OCI-LY1 (cell line): ENCODE data around the gene DPF3.

Experiments used
- H2AFZ ChIP-seq: fragments of 200-600 bp; sonication (generic), shearing (Covaris generic); 2 replicates; pipeline ENCODE4 v1.6.0; 2014; ENCODE audit warnings: antibody characterized with exemption, mild to moderate bottlenecking, low read length
- H3F3A ChIP-seq: fragments of 200-600 bp; sonication (generic), shearing (Covaris generic); 2 replicates; pipeline ENCODE4 v1.6.0; 2014; ENCODE audit warnings: mild to moderate bottlenecking, antibody characterized with exemption, low read length, moderate library complexity; ENCODE audit not compliant: insufficient read depth
- H3K27ac ChIP-seq: fragments of 200-600 bp; sonication (generic); 2 replicates; pipeline ENCODE4 v1.5.1; 2014; ENCODE audit warnings: low read length, mixed run types, mild to moderate bottlenecking, low read depth; ENCODE audit not compliant: poor library complexity, severe bottlenecking
- H3K27me3 ChIP-seq: fragments of 200-600 bp; sonication (generic); 2 replicates; pipeline ENCODE4 v1.6.0; 2014; ENCODE audit warnings: antibody characterized with exemption, mild to moderate bottlenecking, low read length, moderate library complexity; ENCODE audit not compliant: insufficient read depth
- H3K36me3 ChIP-seq: fragments of 200-600 bp; sonication (generic); 2 replicates; pipeline ENCODE4 v1.6.1; 2014; ENCODE audit warnings: mild to moderate bottlenecking, antibody characterized with exemption, low read length, moderate library complexity, mixed read lengths; ENCODE audit not compliant: insufficient read depth
- H3K4me1 ChIP-seq: fragments of 200-600 bp; sonication (generic); 2 replicates; pipeline ENCODE4 v1.5.1; 2014; ENCODE audit warnings: mild to moderate bottlenecking, low read length, moderate library complexity; ENCODE audit not compliant: insufficient read depth, severe bottlenecking
- H3K4me2 ChIP-seq: fragments of 200-600 bp; sonication (generic), shearing (Covaris generic); 2 replicates; pipeline ENCODE4 v1.6.1; 2014; ENCODE audit warnings: low read length
- H3K4me3 ChIP-seq: fragments of 200-600 bp; sonication (generic); 2 replicates; pipeline ENCODE4 v1.5.1; 2014; ENCODE audit warnings: low read length, low read depth, mild to moderate bottlenecking, mixed read lengths; ENCODE audit not compliant: poor library complexity, severe bottlenecking
- H3K79me2 ChIP-seq: fragments of 200-600 bp; shearing (Covaris generic); 2 replicates; pipeline ENCODE4 v1.6.1; 2016; ENCODE audit warnings: mixed run types, low read length, mixed read lengths; ENCODE audit not compliant: insufficient read depth
- H3K9ac ChIP-seq: fragments of 200-600 bp; sonication (generic), shearing (Covaris generic); 2 replicates; pipeline ENCODE4 v1.6.1; 2014; ENCODE audit warnings: mild to moderate bottlenecking, low read length, mixed read lengths
- H3K9me2 ChIP-seq: fragments of 200-600 bp; sonication (generic), shearing (Covaris generic); 2 replicates; pipeline ENCODE4 v1.6.1; 2014; ENCODE audit warnings: low read depth, mild to moderate bottlenecking, low read length, mixed read lengths
- H3K9me3 ChIP-seq: fragments of 200-600 bp; shearing (Covaris generic); 2 replicates; pipeline ENCODE4 v1.6.1; 2014; ENCODE audit warnings: low read length, mixed read lengths
- H4K20me1 ChIP-seq: fragments of 200-600 bp; sonication (generic), shearing (Covaris generic); 2 replicates; pipeline ENCODE4 v1.6.0; 2016; ENCODE audit warnings: mild to moderate bottlenecking, low read length; ENCODE audit not compliant: insufficient read depth
- CTCF ChIP-seq: fragments of 200-600 bp; sonication (generic), shearing (Covaris generic); IDR thresholded peaks from 2 replicates; pipeline ENCODE4 v1.5.1; 2017; ENCODE audit warnings: mild to moderate bottlenecking, antibody characterized with exemption, low read length, moderate library complexity, mixed read lengths
- EZH2 ChIP-seq: fragments of 200-600 bp; sonication (generic), shearing (Covaris generic); IDR thresholded peaks from 2 replicates; pipeline ENCODE4 v1.8.0; 2017; ENCODE audit warnings: borderline replicate concordance, mixed run types, mild to moderate bottlenecking, antibody characterized with exemption, low read length, moderate library complexity, mixed read lengths

DPF3 gene

GRCh38 chr14:72711936-72712335, 182.0 kb downstream of the DPF3 start:
- Histone ChIP-seq H3K79me2 (no peaks in the 10 kb centered on the region), H3K27me3 (no peaks in the 10 kb centered on the region), H3K9me2 (no peaks in the 10 kb centered on the region), H3K9ac (no peak overlapping the region), H3F3A (no peaks in the 10 kb centered on the region), H3K9me3 (no peaks in the 10 kb centered on the region), H3K27ac (no peak overlapping the region), H3K36me3 (no peaks in the 10 kb centered on the region), H3K4me1 (no peaks in the 10 kb centered on the region), H3K4me2 (no peak overlapping the region), H3K4me3 (no peak overlapping the region), H4K20me1 (no peaks in the 10 kb centered on the region), H2AFZ (no peak overlapping the region)
- TF ChIP-seq CTCF (no peak), EZH2 (no peak)

- H2AFZ ChIP-seq: no peak overlapping the region
- no peaks in the 10 kb centered on the region for H3K79me2 ChIP-seq
- TF ChIP-seq EZH2: no peak
- no peak for TF ChIP-seq CTCF
- H3F3A ChIP-seq: no peaks in the 10 kb centered on the region
- no peak overlapping the region for H3K27ac ChIP-seq
- H3K36me3 ChIP-seq: no peaks in the 10 kb centered on the region
- no peaks in the 10 kb centered on the region for H3K4me1 ChIP-seq
- H3K4me2 ChIP-seq: no peak overlapping the region
- no peaks in the 10 kb centered on the region for H3K27me3 ChIP-seq
- H3K9me2 ChIP-seq: no peaks in the 10 kb centered on the region
- H4K20me1 ChIP-seq: no peaks in the 10 kb centered on the region
- no peak overlapping the region for H3K9ac ChIP-seq
- H3K4me3 ChIP-seq: no peak overlapping the region
- H3K9me3 ChIP-seq: no peaks in the 10 kb centered on the region
These were observed 183.8 kb downstream of the DPF3 start for GRCh38 chr14:72709916-72710611.

GRCh38 chr14:72708708-72709475, 185.0 kb downstream of the DPF3 start:
- no peaks in the 10 kb centered on the region for H3K9me3 ChIP-seq
- no peak for TF ChIP-seq CTCF
- no peak for TF ChIP-seq EZH2
- no peaks in the 10 kb centered on the region for H3K36me3 ChIP-seq
- no peaks in the 10 kb centered on the region for H3K4me1 ChIP-seq
- no peak overlapping the region for H3K4me3 ChIP-seq
- no peak overlapping the region for H2AFZ ChIP-seq
- H3K79me2 ChIP-seq: no peaks in the 10 kb centered on the region
- H3F3A ChIP-seq: no peaks in the 10 kb centered on the region
- no peak overlapping the region for H3K9ac ChIP-seq
- H3K27ac ChIP-seq: no peak overlapping the region
- H3K4me2 ChIP-seq: no peak overlapping the region
- H3K27me3 ChIP-seq: no peaks in the 10 kb centered on the region
- H4K20me1 ChIP-seq: no peaks in the 10 kb centered on the region
- no peaks in the 10 kb centered on the region for H3K9me2 ChIP-seq
